ENCODE results near the gene PACSIN2. TPM values are rescaled to one million over a fixed set of nuclear protein-coding genes. Genes with fewer than 3 reads are reported as not detected.

The PACSIN2 gene
- total and polyA plus RNA-seq, 10 of the 15 experiments (the other 5 are each of a cell fraction or from before 2014, with no cell fraction given) = 0.93 to 78.7 (median 46.8) TPM

- RAD21 ChIA-PET (ENCODE audit: unreplicated experiment) = interaction anchor here (2.4 kb wide), 1 partner anchor 10 kb away, joined by 7 read pairs; no protein-coding TSS in a partner anchor
- intact Hi-C loops (cut with micrococcal nuclease; ENCODE audit: unreplicated experiment) (no loop called here), in situ Hi-C loops (cut with MboI) (no loop called here)
- FAIRE-seq = no peak
- Histone ChIP-seq H3K4me3 (no peak overlapping the region), H3K4me2 (ENCODE audit: control insufficient read depth, insufficient read depth) (no peak overlapping the region), H3K9me3 (replicated peaks; ENCODE audit: control insufficient read depth, insufficient read depth, low read length) (no peaks in the 10 kb centered on the region; the same call in 2 of the 3 replicates), H2AFZ (ENCODE audit: control insufficient read depth, low read depth, low read length) (no peak overlapping the region), H3K79me2 (ENCODE audit: control insufficient read depth, insufficient read depth, low read length) (peaks cover 82% of the 10 kb centered on the region), H3K4me1 (ENCODE audit: control insufficient read depth, insufficient read depth, low read length) (peaks cover 11% of the 10 kb centered on the region), H4K20me1 (ENCODE audit: control insufficient read depth, insufficient read depth) (no peaks in the 10 kb centered on the region), H3K36me3 (ENCODE audit: control insufficient read depth in 2 of 2, insufficient read depth in 2 of 2, low read length in 1 of 2) (peaks cover 0 to 13% of the 10 kb centered on the region in 2 experiments; a peak in 3 of 4 replicates), H3K27me3 (replicated peaks in 1 of 2; ENCODE audit: control insufficient read depth in 2 of 2, insufficient read depth in 2 of 2, low read length in 1 of 2) (no peaks in the 10 kb centered on the region), H3K27ac (ENCODE audit: control insufficient read depth, insufficient read depth) (no peak overlapping the region), H3K9ac (ENCODE audit: control insufficient read depth, insufficient read depth, low read length) (no peak overlapping the region)
- 96% methylated on average over 1 of the region's 1 CpG for WGBS (ENCODE audit: insufficient coverage, insufficient replicate concordance, low lambda C conversion rate, missing lambda C conversion rate)
- POLR2A ChIA-PET = no interaction called here
- no peak for ATAC-seq
- no peak for DNase-seq (ENCODE audit: low read depth, low spot score)
- CTCF ChIA-PET = no interaction called here
- TF ChIP-seq, protein P1, sequence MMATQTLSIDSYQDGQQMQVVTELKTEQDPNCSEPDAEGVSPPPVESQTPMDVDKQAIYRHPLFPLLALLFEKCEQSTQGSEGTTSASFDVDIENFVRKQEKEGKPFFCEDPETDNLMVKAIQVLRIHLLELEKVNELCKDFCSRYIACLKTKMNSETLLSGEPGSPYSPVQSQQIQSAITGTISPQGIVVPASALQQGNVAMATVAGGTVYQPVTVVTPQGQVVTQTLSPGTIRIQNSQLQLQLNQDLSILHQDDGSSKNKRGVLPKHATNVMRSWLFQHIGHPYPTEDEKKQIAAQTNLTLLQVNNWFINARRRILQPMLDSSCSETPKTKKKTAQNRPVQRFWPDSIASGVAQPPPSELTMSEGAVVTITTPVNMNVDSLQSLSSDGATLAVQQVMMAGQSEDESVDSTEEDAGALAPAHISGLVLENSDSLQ (IDR thresholded peaks at IDR 0.05) = no peak
- TF ChIP-seq, protein P2, sequence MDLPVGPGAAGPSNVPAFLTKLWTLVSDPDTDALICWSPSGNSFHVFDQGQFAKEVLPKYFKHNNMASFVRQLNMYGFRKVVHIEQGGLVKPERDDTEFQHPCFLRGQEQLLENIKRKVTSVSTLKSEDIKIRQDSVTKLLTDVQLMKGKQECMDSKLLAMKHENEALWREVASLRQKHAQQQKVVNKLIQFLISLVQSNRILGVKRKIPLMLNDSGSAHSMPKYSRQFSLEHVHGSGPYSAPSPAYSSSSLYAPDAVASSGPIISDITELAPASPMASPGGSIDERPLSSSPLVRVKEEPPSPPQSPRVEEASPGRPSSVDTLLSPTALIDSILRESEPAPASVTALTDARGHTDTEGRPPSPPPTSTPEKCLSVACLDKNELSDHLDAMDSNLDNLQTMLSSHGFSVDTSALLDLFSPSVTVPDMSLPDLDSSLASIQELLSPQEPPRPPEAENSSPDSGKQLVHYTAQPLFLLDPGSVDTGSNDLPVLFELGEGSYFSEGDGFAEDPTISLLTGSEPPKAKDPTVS (IDR thresholded peaks at IDR 0.05; ENCODE audit: low read depth, low read length) = no peak
- no peak for TF ChIP-seq FOXM1 (IDR thresholded peaks at IDR 0.05; ENCODE audit: low read depth, low read length)
- TF ChIP-seq, protein P3, sequence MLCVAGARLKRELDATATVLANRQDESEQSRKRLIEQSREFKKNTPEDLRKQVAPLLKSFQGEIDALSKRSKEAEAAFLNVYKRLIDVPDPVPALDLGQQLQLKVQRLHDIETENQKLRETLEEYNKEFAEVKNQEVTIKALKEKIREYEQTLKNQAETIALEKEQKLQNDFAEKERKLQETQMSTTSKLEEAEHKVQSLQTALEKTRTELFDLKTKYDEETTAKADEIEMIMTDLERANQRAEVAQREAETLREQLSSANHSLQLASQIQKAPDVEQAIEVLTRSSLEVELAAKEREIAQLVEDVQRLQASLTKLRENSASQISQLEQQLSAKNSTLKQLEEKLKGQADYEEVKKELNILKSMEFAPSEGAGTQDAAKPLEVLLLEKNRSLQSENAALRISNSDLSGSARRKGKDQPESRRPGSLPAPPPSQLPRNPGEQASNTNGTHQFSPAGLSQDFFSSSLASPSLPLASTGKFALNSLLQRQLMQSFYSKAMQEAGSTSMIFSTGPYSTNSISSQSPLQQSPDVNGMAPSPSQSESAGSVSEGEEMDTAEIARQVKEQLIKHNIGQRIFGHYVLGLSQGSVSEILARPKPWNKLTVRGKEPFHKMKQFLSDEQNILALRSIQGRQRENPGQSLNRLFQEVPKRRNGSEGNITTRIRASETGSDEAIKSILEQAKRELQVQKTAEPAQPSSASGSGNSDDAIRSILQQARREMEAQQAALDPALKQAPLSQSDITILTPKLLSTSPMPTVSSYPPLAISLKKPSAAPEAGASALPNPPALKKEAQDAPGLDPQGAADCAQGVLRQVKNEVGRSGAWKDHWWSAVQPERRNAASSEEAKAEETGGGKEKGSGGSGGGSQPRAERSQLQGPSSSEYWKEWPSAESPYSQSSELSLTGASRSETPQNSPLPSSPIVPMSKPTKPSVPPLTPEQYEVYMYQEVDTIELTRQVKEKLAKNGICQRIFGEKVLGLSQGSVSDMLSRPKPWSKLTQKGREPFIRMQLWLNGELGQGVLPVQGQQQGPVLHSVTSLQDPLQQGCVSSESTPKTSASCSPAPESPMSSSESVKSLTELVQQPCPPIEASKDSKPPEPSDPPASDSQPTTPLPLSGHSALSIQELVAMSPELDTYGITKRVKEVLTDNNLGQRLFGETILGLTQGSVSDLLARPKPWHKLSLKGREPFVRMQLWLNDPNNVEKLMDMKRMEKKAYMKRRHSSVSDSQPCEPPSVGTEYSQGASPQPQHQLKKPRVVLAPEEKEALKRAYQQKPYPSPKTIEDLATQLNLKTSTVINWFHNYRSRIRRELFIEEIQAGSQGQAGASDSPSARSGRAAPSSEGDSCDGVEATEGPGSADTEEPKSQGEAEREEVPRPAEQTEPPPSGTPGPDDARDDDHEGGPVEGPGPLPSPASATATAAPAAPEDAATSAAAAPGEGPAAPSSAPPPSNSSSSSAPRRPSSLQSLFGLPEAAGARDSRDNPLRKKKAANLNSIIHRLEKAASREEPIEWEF (IDR thresholded peaks at IDR 0.05; ENCODE audit: insufficient replicate concordance, low read depth, low read length) = no peak
- no peak for TF ChIP-seq HDAC2 (IDR thresholded peaks at IDR 0.05)
- TF ChIP-seq FOXK2 (IDR thresholded peaks at IDR 0.05) = no peak
- TF ChIP-seq CEBPZ (IDR thresholded peaks at IDR 0.05; ENCODE audit: low read depth, low read length) = no peak
- TF ChIP-seq IRF4 (IDR thresholded peaks at IDR 0.05; ENCODE audit: low read depth, low read length) = no peak
- TF ChIP-seq MXI1 (IDR thresholded peaks at IDR 0.05; ENCODE audit: low read depth, low read length) = no peak
- TF ChIP-seq MTA3 (IDR thresholded peaks at IDR 0.05; ENCODE audit: borderline replicate concordance, low read length) = no peak
- no peak for TF ChIP-seq SMAD5 (IDR thresholded peaks at IDR 0.05; ENCODE audit: low read depth)
- TF ChIP-seq ELK1 (IDR thresholded peaks at IDR 0.05; ENCODE audit: low read depth, low read length) = no peak
- SMC1A ChIA-PET (ENCODE audit: uncharacterized antibody, unreplicated experiment) = no interaction called here
- BruUV-seq (replicated peaks) = no TSS peak
Measured at GRCh38 chr22:42955848-42956247, 59.1 kb downstream of the PACSIN2 start.

Data from GM12878 (cell line).